Small intestine (tissue), 16 donors: ENCODE measurements around the gene IL17RB. TPM values are rescaled to one million over a fixed set of nuclear protein-coding genes. Genes with fewer than 3 reads are reported as not detected.

Experiments used
- DNase-seq, 2 donors: peaks; one replicate each; pipeline versions ENCODE4 v3.0.0 to v3.0.0-alpha.2; 2013
- FAIRE-seq: peaks from 2 replicates; lab custom pipeline; 2012; peaks lifted over from hg19 to GRCh38; lab: Jason Lieb, UNC
- H3K27ac ChIP-seq, 3 donors: one replicate each; pipeline ENCODE4 v1.5.1; 2013; ENCODE audit warnings: low read length in 2 of 3, mild to moderate bottlenecking in 2 of 3, control low read depth in 1 of 3, inconsistent platforms in 1 of 3, low read depth in 1 of 3, moderate library complexity in 1 of 3
- H3K27me3 ChIP-seq, 3 donors: one replicate each; pipeline ENCODE4 v1.6.1; 2013; ENCODE audit warnings: low read length in 3 of 3, inconsistent platforms in 1 of 3; ENCODE audit not compliant: control insufficient read depth in 3 of 3, insufficient read depth in 3 of 3
- H3K36me3 ChIP-seq, 3 donors: one replicate each; pipeline ENCODE4 v1.6.1; 2013; ENCODE audit warnings: low read length in 3 of 3, inconsistent platforms in 1 of 3, low read depth in 1 of 3, mild to moderate bottlenecking in 1 of 3, moderate library complexity in 1 of 3; ENCODE audit not compliant: control insufficient read depth in 3 of 3, insufficient read depth in 2 of 3
- H3K4me1 ChIP-seq, 3 donors: one replicate each; pipeline ENCODE4 v1.6.1; 2013; ENCODE audit warnings: low read length in 2 of 3, inconsistent platforms in 1 of 3, low read depth in 1 of 3, mild to moderate bottlenecking in 1 of 3, moderate library complexity in 1 of 3; ENCODE audit not compliant: control insufficient read depth in 3 of 3, insufficient read depth in 2 of 3
- H3K4me3 ChIP-seq, 3 donors: one replicate each; pipeline ENCODE4 v1.5.1; 2013; ENCODE audit warnings: low read length in 3 of 3, control low read depth in 1 of 3, inconsistent platforms in 1 of 3, low read depth in 1 of 3, mild to moderate bottlenecking in 1 of 3, moderate library complexity in 1 of 3
- H3K9me3 ChIP-seq, 2 donors: one replicate each; pipeline ENCODE4 v1.6.1; 2013; ENCODE audit warnings: low read depth in 1 of 2, low read length in 1 of 2; ENCODE audit not compliant: control insufficient read depth in 2 of 2, insufficient read depth in 1 of 2
- WGBS, 3 donors: extraction: QIAGEN DNeasy Blood & Tissue Kit; methylation state at CpG; one replicate each; pipeline ENCODE4 v1.1.7; 2013; 5-methylcytosine and 5-hydroxymethylcytosine counted together
- long read RNA-seq, 10 donors: transcript quantifications; one replicate each; lab custom pipeline, GENCODE V29; 2026
- polyA plus RNA-seq, 4 donors: library from polyadenylated mRNA; stranded (reverse) in 3 of 4; unstranded in 1 of 4; fragments of 200-250 nt in 3 of 4; fragments of 120-200 nt in 1 of 4; gene quantifications; one replicate each; pipeline versions ENCODE4 v1.2.1 to v1.2.3, GENCODE V29; 2013
- donor health status: healthy with polysubstance abuse.
- donor health status: control.
- donor health status: control.
- donor health status: Bipolar disorder and iron deficiency.
- donor health status: healthy.

The IL17RB gene, protein sequence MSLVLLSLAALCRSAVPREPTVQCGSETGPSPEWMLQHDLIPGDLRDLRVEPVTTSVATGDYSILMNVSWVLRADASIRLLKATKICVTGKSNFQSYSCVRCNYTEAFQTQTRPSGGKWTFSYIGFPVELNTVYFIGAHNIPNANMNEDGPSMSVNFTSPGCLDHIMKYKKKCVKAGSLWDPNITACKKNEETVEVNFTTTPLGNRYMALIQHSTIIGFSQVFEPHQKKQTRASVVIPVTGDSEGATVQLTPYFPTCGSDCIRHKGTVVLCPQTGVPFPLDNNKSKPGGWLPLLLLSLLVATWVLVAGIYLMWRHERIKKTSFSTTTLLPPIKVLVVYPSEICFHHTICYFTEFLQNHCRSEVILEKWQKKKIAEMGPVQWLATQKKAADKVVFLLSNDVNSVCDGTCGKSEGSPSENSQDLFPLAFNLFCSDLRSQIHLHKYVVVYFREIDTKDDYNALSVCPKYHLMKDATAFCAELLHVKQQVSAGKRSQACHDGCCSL
- 10 to 100 TPM in 2 of 4 donors, 1 to 10 TPM in 2; 2.4 to 14.7 (median 9.8) TPM for polyA plus RNA-seq
- long read RNA-seq, donor 1, result 0 reads
- long read RNA-seq, donor 2, result 0 reads
- long read RNA-seq, donor 3, partial matches to known transcripts, result 7 of 7 reads
- long read RNA-seq, donor 3, other reads (novel, unspliced or antisense), result 0 of 7 reads
- long read RNA-seq, donor 4, result 0 reads
- long read RNA-seq, donor 5, result 0 reads
- long read RNA-seq, donor 6, partial matches to known transcripts, result 5 of 5 reads
- long read RNA-seq, donor 6, other reads (novel, unspliced or antisense), result 0 of 5 reads
- long read RNA-seq, donor 7, result 0 reads
- long read RNA-seq, donor 8, result 0 reads
- long read RNA-seq, donor 9, partial matches to known transcripts, result 0 of 1 reads
- long read RNA-seq, donor 9, other reads (novel, unspliced or antisense), result 0 of 1 reads
- long read RNA-seq, donor 10, partial matches to known transcripts, result 0 of 2 reads
- long read RNA-seq, donor 10, other reads (novel, unspliced or antisense), result 0 of 2 reads

DNA sequence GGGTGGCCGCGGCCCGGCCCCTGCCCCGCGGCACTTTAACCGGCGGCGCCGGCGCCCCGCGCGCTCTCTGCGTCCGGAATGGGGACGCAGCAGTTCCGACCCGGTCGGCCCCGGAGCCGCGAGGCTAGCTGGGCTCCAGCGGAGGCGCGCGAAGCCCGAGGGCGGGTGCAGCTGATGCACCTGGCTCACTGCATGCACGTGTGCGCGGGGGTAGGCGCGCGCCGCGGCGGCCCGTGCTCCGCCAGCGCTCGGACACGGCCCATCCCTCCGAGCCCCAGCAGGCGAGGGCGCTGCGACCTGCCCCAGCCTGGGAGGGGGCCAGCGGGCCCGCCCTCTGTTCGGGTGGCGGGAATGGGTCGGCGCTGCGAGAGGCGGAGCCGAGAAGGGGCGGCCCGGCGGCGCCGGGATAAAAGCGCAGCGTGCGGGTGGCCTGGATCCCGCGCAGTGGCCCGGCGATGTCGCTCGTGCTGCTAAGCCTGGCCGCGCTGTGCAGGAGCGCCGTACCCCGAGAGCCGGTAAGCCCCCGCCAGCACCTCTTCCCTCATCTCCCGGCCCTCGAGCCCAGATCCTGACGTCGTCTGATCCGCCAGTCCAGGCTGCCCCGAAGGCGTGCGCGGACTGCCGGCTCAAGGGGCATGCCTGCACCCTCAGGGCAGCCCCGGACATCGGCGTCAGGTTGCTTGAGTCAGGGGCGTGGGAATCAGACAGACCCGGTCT lies at the start of gene IL17RB, which contains the start of gene CHDH:
Gene IL17RB (plus strand): TSS at position 435 of the 717 bp plus-strand sequence. CDS start 21 bp downstream, at position 456.
Gene CHDH (minus strand): TSS at position 286 of the 717 bp plus-strand sequence. CDS start 22,411 bp downstream, outside the sequence.
- Histone ChIP-seq H3K4me1 (peaks cover 2 to 46% (median 6%) of the 10 kb centered on the region in 3 donors), H3K27ac (peak within 1 kb of the TSS; percentile 57 to 93 (median 86)), H3K27me3 (peaks cover 0 to 3% (median 0%) of the 10 kb centered on the region in 3 donors), H3K9me3 (no peaks in the 10 kb centered on the region), H3K4me3 (peak within 1 kb of the TSS; percentile 46 to 72 (median 56)), H3K36me3 (peaks cover 0 to 2% (median 0%) of the 10 kb centered on the region in 3 donors)
- WGBS, 3 donors, result 2 to 3% (median 3%) methylated on average over 54 to 91 of the region's 91 CpGs
- DNase-seq, result peak; percentile 80 to 87
- FAIRE-seq, result no peak

DNA sequence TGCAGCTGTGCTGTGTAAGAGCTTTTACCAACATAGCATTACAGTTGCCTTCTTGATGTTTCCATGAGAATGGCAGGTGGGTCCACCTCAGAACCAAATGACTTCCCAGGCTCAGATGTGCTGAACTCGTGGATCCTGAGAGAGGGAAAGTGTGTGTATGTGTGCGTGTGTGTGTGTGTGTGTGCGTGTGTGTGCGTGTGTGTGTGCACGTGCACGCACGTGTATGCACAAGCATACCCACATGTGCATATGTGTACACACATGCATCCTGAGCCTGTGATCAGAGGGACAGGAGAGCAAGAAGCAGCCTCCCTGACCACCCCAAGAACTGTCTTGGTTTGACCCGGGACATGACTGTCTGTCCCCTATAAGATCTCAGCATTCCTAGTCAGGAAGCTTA lies 48.2 kb upstream of the IL17RB start:
- Histone ChIP-seq H3K27ac (no peak overlapping the region), H3K27me3 (no peaks in the 10 kb centered on the region), H3K4me3 (no peak overlapping the region), H3K36me3 (peaks cover 0 to 45% (median 0%) of the 10 kb centered on the region in 3 donors), H3K4me1 (no peaks in the 10 kb centered on the region), H3K9me3 (no peaks in the 10 kb centered on the region)
- DNase-seq (no peak), FAIRE-seq (no peak)
- 80 to 83% (median 80%) methylated on average over 8 of the region's 8 CpGs for WGBS, 3 donors

DNA sequence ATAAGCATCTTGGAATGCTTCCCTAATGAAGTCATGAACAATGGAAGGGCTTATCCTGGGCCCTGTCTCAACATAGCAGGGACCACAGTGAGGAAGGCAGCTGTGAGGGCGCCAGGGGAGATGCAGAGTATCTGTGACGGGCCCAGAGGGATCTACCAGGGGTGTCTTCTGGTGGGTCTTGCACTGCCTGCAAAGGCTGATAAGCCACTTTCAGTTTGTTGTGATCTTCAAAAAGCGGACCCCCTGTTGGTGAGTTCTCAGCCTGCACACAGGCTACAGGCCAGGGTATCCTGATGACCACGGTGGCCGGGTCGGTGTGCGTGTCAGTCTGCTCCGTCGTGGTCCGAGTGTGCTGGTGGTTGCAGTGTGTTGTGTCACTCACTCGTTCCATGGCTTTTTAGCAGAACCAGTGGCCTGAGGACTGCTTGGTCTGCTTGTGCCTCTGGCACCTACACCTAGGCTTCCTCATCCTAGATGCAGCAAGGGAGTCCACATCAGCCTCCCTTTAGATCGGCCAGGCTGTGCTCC lies 47.0 kb upstream of the IL17RB start:
- Histone ChIP-seq H3K4me1 (no peaks in the 10 kb centered on the region), H3K4me3 (no peak overlapping the region), H3K27ac (no peak overlapping the region), H3K36me3 (peaks cover 0 to 54% (median 0%) of the 10 kb centered on the region in 3 donors), H3K27me3 (no peaks in the 10 kb centered on the region), H3K9me3 (no peaks in the 10 kb centered on the region)
- DNase-seq (no peak), FAIRE-seq (no peak)
- 94 to 96% (median 95%) methylated on average over 12 of the region's 12 CpGs for WGBS, 3 donors

DNA sequence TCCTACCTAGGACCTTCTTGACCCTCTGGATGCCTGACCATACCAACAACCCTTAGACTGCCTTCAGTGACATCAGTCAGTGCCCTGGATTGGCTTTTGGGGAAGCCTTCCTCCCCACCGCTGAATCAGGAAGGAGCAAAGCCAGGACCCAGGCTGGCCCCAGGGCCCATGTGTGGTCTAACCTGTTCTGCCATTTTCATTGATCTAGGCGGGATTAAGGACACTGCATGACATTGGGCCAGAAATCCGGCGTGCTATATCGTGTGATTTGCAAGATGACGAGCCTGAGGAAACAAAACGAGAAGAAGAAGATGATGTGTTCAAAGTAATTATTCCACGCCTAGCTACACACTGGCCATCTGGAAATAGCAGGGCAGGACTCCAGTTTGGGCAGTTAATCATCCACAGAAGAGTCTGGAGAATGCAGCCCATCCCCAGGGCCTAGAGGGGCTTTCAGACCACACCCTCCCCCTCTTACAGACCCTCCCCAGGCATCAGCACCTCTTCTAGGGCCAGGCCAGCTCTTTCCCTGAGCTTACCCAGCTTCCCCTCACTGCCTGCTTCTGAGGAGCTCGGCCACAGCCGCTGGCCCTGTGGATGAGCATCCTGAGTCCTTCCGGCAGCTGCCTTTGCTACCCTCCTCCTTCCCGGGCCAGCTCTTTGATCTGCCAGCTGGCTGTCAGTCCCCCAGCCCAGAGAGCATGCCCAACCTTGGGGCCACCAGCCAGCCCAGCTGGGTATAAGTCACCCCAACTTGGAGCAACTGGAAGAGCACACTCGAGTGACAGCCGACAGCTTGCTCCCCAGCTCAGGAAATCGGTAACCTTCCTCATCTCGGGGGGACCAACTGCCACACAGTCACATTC lies 46.1 kb upstream of the IL17RB start:
- Histone ChIP-seq H3K4me3 (no peak overlapping the region), H3K27me3 (no peaks in the 10 kb centered on the region), H3K36me3 (peaks cover 0 to 63% (median 0%) of the 10 kb centered on the region in 3 donors), H3K27ac (no peak overlapping the region), H3K9me3 (no peaks in the 10 kb centered on the region), H3K4me1 (no peaks in the 10 kb centered on the region)
- FAIRE-seq (no peak), DNase-seq (no peak)
- 84 to 90% (median 89%) methylated on average over 16 of the region's 16 CpGs for WGBS, 3 donors

DNA sequence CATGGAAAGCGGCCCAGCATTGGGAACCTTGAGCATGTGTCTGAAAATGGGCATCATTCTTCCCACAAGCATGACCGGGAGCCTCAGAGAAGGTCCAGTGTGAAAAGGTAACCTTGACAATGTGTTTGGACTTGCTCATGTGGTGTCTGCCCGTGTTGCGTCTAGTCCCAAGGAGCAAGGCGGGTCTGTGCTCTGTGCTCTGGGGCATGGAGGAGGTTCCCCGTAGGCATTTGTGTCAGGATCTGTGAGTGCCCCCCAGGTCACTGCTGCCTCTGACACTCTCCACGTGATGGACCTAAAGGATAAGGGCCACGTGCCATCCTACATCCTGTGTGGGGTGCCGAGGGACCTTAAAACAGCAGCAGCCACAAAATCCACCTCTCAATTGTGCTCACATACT lies 45.0 kb upstream of the IL17RB start:
- peaks cover 0 to 3% (median 0%) of the 10 kb centered on the region in 3 donors for H3K4me1 ChIP-seq
- H3K27ac ChIP-seq, result no peak overlapping the region
- FAIRE-seq (no peak), DNase-seq (no peak)
- H3K9me3 ChIP-seq, result no peaks in the 10 kb centered on the region
- no peaks in the 10 kb centered on the region for H3K27me3 ChIP-seq
- no peak overlapping the region for H3K4me3 ChIP-seq
- 93 to 94% (median 94%) methylated on average over 9 of the region's 9 CpGs for WGBS, 3 donors
- H3K36me3 ChIP-seq, result peaks cover 0 to 65% (median 0%) of the 10 kb centered on the region in 3 donors

DNA sequence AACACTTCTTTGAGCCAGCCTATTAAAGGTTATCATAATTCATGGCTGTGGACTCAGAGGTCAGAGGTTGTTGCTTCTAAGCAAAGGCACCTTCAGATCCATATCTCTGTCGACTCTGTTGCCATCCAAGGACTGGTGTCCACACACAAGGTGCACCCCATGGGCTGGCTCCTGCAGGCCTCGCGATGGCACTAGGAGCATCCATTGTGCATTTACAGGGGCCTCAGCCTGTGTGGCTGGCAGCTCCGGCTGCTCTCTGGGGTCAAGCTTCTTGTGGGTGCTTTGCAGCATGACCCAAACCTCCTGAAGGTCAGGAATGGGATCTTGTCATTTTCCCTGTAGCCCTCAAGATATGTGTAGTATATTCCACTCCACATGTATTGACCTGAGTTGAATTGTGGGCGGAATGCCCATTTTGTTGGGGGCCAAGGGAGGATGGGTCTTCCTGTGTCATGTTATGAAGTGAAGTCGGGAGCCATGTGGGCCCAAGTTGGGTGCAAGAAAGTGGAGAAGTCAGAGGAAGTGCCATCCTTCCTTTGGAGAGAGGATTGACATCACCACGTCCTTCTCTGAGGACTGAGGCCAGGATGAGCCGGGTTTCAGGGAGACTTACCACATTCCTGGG lies 44.0 kb upstream of the IL17RB start:
- DNase-seq, result no peak
- Histone ChIP-seq H3K4me1 (peaks cover 0 to 13% (median 0%) of the 10 kb centered on the region in 3 donors), H3K27me3 (no peaks in the 10 kb centered on the region), H3K27ac (no peak overlapping the region), H3K36me3 (peaks cover 0 to 65% (median 0%) of the 10 kb centered on the region in 3 donors), H3K4me3 (no peak overlapping the region), H3K9me3 (no peaks in the 10 kb centered on the region)
- 83 to 88% (median 85%) methylated on average over 8 of the region's 8 CpGs for WGBS, 3 donors
- no peak for FAIRE-seq
